Posterior cingulate gyrus (tissue), 11 donors: ENCODE results near the gene TUBGCP6.
"Not testable (repeated sequence)": the region's sequence is repeated elsewhere in the genome, so short reads cannot be mapped to it uniquely, and the experiment has no call there.

Experiments
- DNase-seq, 10 donors: peaks; one replicate each; pipeline versions ENCODE4 v3.0.0 to v3.0.0-alpha.2; 2020 to 2021; ENCODE audit warnings: mixed read lengths in 3 of 10
- intact Hi-C: fragments of 100-400 bp; cut with DNase I; formaldehyde crosslinking; loops from one replicate; pipeline ENCODE4 v1.15.1; 2023

Gene TUBGCP6

GRCh38 chr22:50217543-50218152, 27.2 kb downstream of the TUBGCP6 start:
- intact Hi-C loops = no loop called here
- DNase-seq = peak in 1 of 10 donors; percentile 79

- peak in 1 of 10 donors; percentile 86 for DNase-seq
- intact Hi-C loops = no loop called here
Observed at GRCh38 chr22:50216684-50217520, 27.9 kb downstream of the TUBGCP6 start.

- intact Hi-C loops = no loop called here
- DNase-seq = no peak
Observed at GRCh38 chr22:50216055-50216683, 28.7 kb downstream of the TUBGCP6 start.

GRCh38 chr22:50215297-50216054, 29.3 kb downstream of the TUBGCP6 start:
- intact Hi-C loops = no loop called here
- peak in 1 of 10 donors; percentile 78 for DNase-seq

GRCh38 chr22:50213263-50213662, 31.6 kb downstream of the TUBGCP6 start:
- intact Hi-C loops = no loop called here
- DNase-seq = no peak

GRCh38 chr22:50211147-50211546, 33.7 kb downstream of the TUBGCP6 start:
- no peak for DNase-seq
- intact Hi-C loops = loop anchor here (2.0 kb wide), 1 partner anchor 64 kb away; no protein-coding TSS in a partner anchor

- DNase-seq = peak in 1 of 10 donors; percentile 80
- intact Hi-C loops = loop anchor here (2.0 kb wide), 1 partner anchor 64 kb away; no protein-coding TSS in a partner anchor
Observed at GRCh38 chr22:50210378-50211139, 34.3 kb downstream of the TUBGCP6 start.

GRCh38 chr22:50209893-50210292, 34.9 kb downstream of the TUBGCP6 start:
- peak in 7 of 10 donors; percentile 60 to 94 (median 73) for DNase-seq
- intact Hi-C loops = loop anchor here (2.0 to 10.0 kb wide), 2 partner anchors 63 to 285 kb away; no protein-coding TSS in a partner anchor

- peak in 1 of 10 donors; percentile 82 for DNase-seq
- intact Hi-C loops = loop anchor here (10.0 kb wide), 1 partner anchor 284 kb away; no protein-coding TSS in a partner anchor
Observed at GRCh38 chr22:50208939-50209892, 35.6 kb downstream of the TUBGCP6 start.

- intact Hi-C loops = loop anchor here (10.0 kb wide), 1 partner anchor 284 kb away; no protein-coding TSS in a partner anchor
- DNase-seq = peak in 2 of 10 donors; percentile 85 to 86
Observed at GRCh38 chr22:50208430-50208938, 36.3 kb downstream of the TUBGCP6 start.

GRCh38 chr22:50207383-50208140, 37.3 kb downstream of the TUBGCP6 start:
- DNase-seq = no peak
- intact Hi-C loops = loop anchor here (10.0 kb wide), 1 partner anchor 283 kb away; no protein-coding TSS in a partner anchor

- intact Hi-C loops = loop anchor here (10.0 kb wide), 1 partner anchor 282 kb away; no protein-coding TSS in a partner anchor
- peak in 2 of 10 donors; percentile 79 to 87 for DNase-seq
Observed at GRCh38 chr22:50206599-50206998, 38.2 kb downstream of the TUBGCP6 start.

- no peak for DNase-seq
- intact Hi-C loops = loop anchor here (10.0 kb wide), 1 partner anchor 281 kb away; no protein-coding TSS in a partner anchor
Observed at GRCh38 chr22:50205781-50206569, 38.8 kb downstream of the TUBGCP6 start.

- intact Hi-C loops = loop anchor here (10.0 kb wide), 1 partner anchor 280 kb away; no protein-coding TSS in a partner anchor
- DNase-seq = not testable (repeated sequence)
Observed at GRCh38 chr22:50204998-50205397, 39.8 kb downstream of the TUBGCP6 start.

- intact Hi-C loops = loop anchor here (10.0 kb wide), 1 partner anchor 280 kb away; no protein-coding TSS in a partner anchor
- no peak for DNase-seq
Observed at GRCh38 chr22:50204571-50204970, 40.3 kb downstream of the TUBGCP6 start.

- DNase-seq = no peak
- intact Hi-C loops = loop anchor here (10.0 kb wide), 1 partner anchor 278 kb away; no protein-coding TSS in a partner anchor
Observed at GRCh38 chr22:50203288-50203687, 41.5 kb downstream of the TUBGCP6 start.
